ENCODE results near the gene VKORC1L1. TPM values are rescaled to one million over a fixed set of nuclear protein-coding genes. Genes with fewer than 3 reads are reported as not detected.
"Not testable (repeated sequence)": the region's sequence is repeated elsewhere in the genome, so short reads cannot be mapped to it uniquely, and the experiment has no call there.

The VKORC1L1 gene
- total RNA-seq, 1 donor from 2014 or later = 15.7 TPM

GRCh38 chr7:65955718-65956117, 82.8 kb downstream of the VKORC1L1 start:
- Histone ChIP-seq H3K4me1 (ENCODE audit: control insufficient read depth in 3 of 3, insufficient read depth in 3 of 3, low read length in 3 of 3) (no peaks in the 10 kb centered on the region), H3K9ac (ENCODE audit: low read depth in 1 of 3, low read length in 3 of 3) (no peak overlapping the region), H3K36me3 (ENCODE audit: control insufficient read depth in 3 of 3, insufficient read depth in 3 of 3, low read length in 3 of 3) (peaks cover 10 to 40% (median 27%) of the 10 kb centered on the region in 3 donors), H3K27me3 (ENCODE audit: control insufficient read depth in 3 of 3, insufficient read depth in 3 of 3, low read length in 3 of 3) (no peaks in the 10 kb centered on the region), H3K9me3 (ENCODE audit: control insufficient read depth in 3 of 3, low read length in 3 of 3) (no peaks in the 10 kb centered on the region), H3K27ac (ENCODE audit: low read depth, low read length) (no peak overlapping the region), H3K4me3 (ENCODE audit: low read length in 3 of 3) (no peak overlapping the region)

GRCh38 chr7:65960351-65961074, 87.6 kb downstream of the VKORC1L1 start:
- no peaks in the 10 kb centered on the region for H3K27me3 ChIP-seq (ENCODE audit: control insufficient read depth in 3 of 3, insufficient read depth in 3 of 3, low read length in 3 of 3)
- no peak overlapping the region for H3K9ac ChIP-seq (ENCODE audit: low read depth in 1 of 3, low read length in 3 of 3)
- H3K36me3 ChIP-seq (ENCODE audit: control insufficient read depth in 3 of 3, insufficient read depth in 3 of 3, low read length in 3 of 3) = peaks cover 30 to 61% (median 57%) of the 10 kb centered on the region in 3 donors
- H3K9me3 ChIP-seq (ENCODE audit: control insufficient read depth in 3 of 3, low read length in 3 of 3) = no peaks in the 10 kb centered on the region
- no peak overlapping the region for H3K4me3 ChIP-seq (ENCODE audit: low read length in 3 of 3)
- no peaks in the 10 kb centered on the region for H3K4me1 ChIP-seq (ENCODE audit: control insufficient read depth in 3 of 3, insufficient read depth in 3 of 3, low read length in 3 of 3)
- H3K27ac ChIP-seq (ENCODE audit: low read depth, low read length) = no peak overlapping the region

GRCh38 chr7:65962033-65962432, 89.2 kb downstream of the VKORC1L1 start:
- no peaks in the 10 kb centered on the region for H3K4me1 ChIP-seq (ENCODE audit: control insufficient read depth in 3 of 3, insufficient read depth in 3 of 3, low read length in 3 of 3)
- no peaks in the 10 kb centered on the region for H3K9me3 ChIP-seq (ENCODE audit: control insufficient read depth in 3 of 3, low read length in 3 of 3)
- no peak overlapping the region for H3K4me3 ChIP-seq (ENCODE audit: low read length in 3 of 3)
- H3K9ac ChIP-seq (ENCODE audit: low read depth in 1 of 3, low read length in 3 of 3) = no peak overlapping the region
- peaks cover 41 to 65% (median 64%) of the 10 kb centered on the region in 3 donors for H3K36me3 ChIP-seq (ENCODE audit: control insufficient read depth in 3 of 3, insufficient read depth in 3 of 3, low read length in 3 of 3)
- no peaks in the 10 kb centered on the region for H3K27me3 ChIP-seq (ENCODE audit: control insufficient read depth in 3 of 3, insufficient read depth in 3 of 3, low read length in 3 of 3)
- H3K27ac ChIP-seq (ENCODE audit: low read depth, low read length) = no peak overlapping the region

- H3K4me3 ChIP-seq (ENCODE audit: low read length in 3 of 3); H3K4me1 ChIP-seq (ENCODE audit: control insufficient read depth in 3 of 3, insufficient read depth in 3 of 3, low read length in 3 of 3); H3K9me3 ChIP-seq (ENCODE audit: control insufficient read depth in 3 of 3, low read length in 3 of 3); H3K9ac ChIP-seq (ENCODE audit: low read depth in 1 of 3, low read length in 3 of 3); H3K27ac ChIP-seq (ENCODE audit: low read depth, low read length); H3K27me3 ChIP-seq (ENCODE audit: control insufficient read depth in 3 of 3, insufficient read depth in 3 of 3, low read length in 3 of 3): not testable (repeated sequence)
- H3K36me3 ChIP-seq (ENCODE audit: control insufficient read depth in 3 of 3, insufficient read depth in 3 of 3, low read length in 3 of 3) = peaks cover 59 to 84% (median 79%) of the 10 kb centered on the region in 3 donors
Measured at GRCh38 chr7:65964671-65965070, 91.8 kb downstream of the VKORC1L1 start.

GRCh38 chr7:65966146-65966545, 93.3 kb downstream of the VKORC1L1 start:
- no peak overlapping the region for H3K9ac ChIP-seq (ENCODE audit: low read depth in 1 of 3, low read length in 3 of 3)
- H3K4me3 ChIP-seq (ENCODE audit: low read length in 3 of 3) = no peak overlapping the region
- peaks cover 62 to 81% (median 77%) of the 10 kb centered on the region in 3 donors for H3K36me3 ChIP-seq (ENCODE audit: control insufficient read depth in 3 of 3, insufficient read depth in 3 of 3, low read length in 3 of 3)
- H3K27ac ChIP-seq (ENCODE audit: low read depth, low read length) = no peak overlapping the region
- H3K4me1 ChIP-seq (ENCODE audit: control insufficient read depth in 3 of 3, insufficient read depth in 3 of 3, low read length in 3 of 3) = no peaks in the 10 kb centered on the region
- no peaks in the 10 kb centered on the region for H3K9me3 ChIP-seq (ENCODE audit: control insufficient read depth in 3 of 3, low read length in 3 of 3)
- H3K27me3 ChIP-seq (ENCODE audit: control insufficient read depth in 3 of 3, insufficient read depth in 3 of 3, low read length in 3 of 3) = no peaks in the 10 kb centered on the region

- Histone ChIP-seq H3K27ac (ENCODE audit: low read depth, low read length) (no peak overlapping the region), H3K27me3 (ENCODE audit: control insufficient read depth in 3 of 3, insufficient read depth in 3 of 3, low read length in 3 of 3) (no peaks in the 10 kb centered on the region), H3K4me1 (ENCODE audit: control insufficient read depth in 3 of 3, insufficient read depth in 3 of 3, low read length in 3 of 3) (no peaks in the 10 kb centered on the region), H3K36me3 (ENCODE audit: control insufficient read depth in 3 of 3, insufficient read depth in 3 of 3, low read length in 3 of 3) (peaks cover 66 to 78% (median 72%) of the 10 kb centered on the region in 3 donors), H3K4me3 (ENCODE audit: low read length in 3 of 3) (no peak overlapping the region), H3K9ac (ENCODE audit: low read depth in 1 of 3, low read length in 3 of 3) (no peak overlapping the region), H3K9me3 (ENCODE audit: control insufficient read depth in 3 of 3, low read length in 3 of 3) (no peaks in the 10 kb centered on the region)
Measured at GRCh38 chr7:65967361-65968155, 94.7 kb downstream of the VKORC1L1 start.

GRCh38 chr7:65968256-65969185, 95.6 kb downstream of the VKORC1L1 start:
- no peak overlapping the region for H3K27ac ChIP-seq (ENCODE audit: low read depth, low read length)
- no peaks in the 10 kb centered on the region for H3K27me3 ChIP-seq (ENCODE audit: control insufficient read depth in 3 of 3, insufficient read depth in 3 of 3, low read length in 3 of 3)
- no peak overlapping the region for H3K4me3 ChIP-seq (ENCODE audit: low read length in 3 of 3)
- H3K4me1 ChIP-seq (ENCODE audit: control insufficient read depth in 3 of 3, insufficient read depth in 3 of 3, low read length in 3 of 3) = no peaks in the 10 kb centered on the region
- no peaks in the 10 kb centered on the region for H3K9me3 ChIP-seq (ENCODE audit: control insufficient read depth in 3 of 3, low read length in 3 of 3)
- H3K36me3 ChIP-seq (ENCODE audit: control insufficient read depth in 3 of 3, insufficient read depth in 3 of 3, low read length in 3 of 3) = peaks cover 62 to 78% (median 74%) of the 10 kb centered on the region in 3 donors
- H3K9ac ChIP-seq (ENCODE audit: low read depth in 1 of 3, low read length in 3 of 3) = no peak overlapping the region

- no peak overlapping the region for H3K4me3 ChIP-seq (ENCODE audit: low read length in 3 of 3)
- H3K9ac ChIP-seq (ENCODE audit: low read depth in 1 of 3, low read length in 3 of 3) = no peak overlapping the region
- H3K27ac ChIP-seq (ENCODE audit: low read depth, low read length) = no peak overlapping the region
- peaks cover 72 to 80% (median 76%) of the 10 kb centered on the region in 3 donors for H3K36me3 ChIP-seq (ENCODE audit: control insufficient read depth in 3 of 3, insufficient read depth in 3 of 3, low read length in 3 of 3)
- no peaks in the 10 kb centered on the region for H3K9me3 ChIP-seq (ENCODE audit: control insufficient read depth in 3 of 3, low read length in 3 of 3)
- no peaks in the 10 kb centered on the region for H3K4me1 ChIP-seq (ENCODE audit: control insufficient read depth in 3 of 3, insufficient read depth in 3 of 3, low read length in 3 of 3)
- no peaks in the 10 kb centered on the region for H3K27me3 ChIP-seq (ENCODE audit: control insufficient read depth in 3 of 3, insufficient read depth in 3 of 3, low read length in 3 of 3)
Measured at GRCh38 chr7:65971021-65971420, 98.1 kb downstream of the VKORC1L1 start.

- Histone ChIP-seq H3K27ac (ENCODE audit: low read depth, low read length) (no peak overlapping the region), H3K9ac (ENCODE audit: low read depth in 1 of 3, low read length in 3 of 3) (no peak overlapping the region), H3K4me3 (ENCODE audit: low read length in 3 of 3) (no peak overlapping the region), H3K36me3 (ENCODE audit: control insufficient read depth in 3 of 3, insufficient read depth in 3 of 3, low read length in 3 of 3) (peaks cover 60 to 68% (median 66%) of the 10 kb centered on the region in 3 donors), H3K4me1 (ENCODE audit: control insufficient read depth in 3 of 3, insufficient read depth in 3 of 3, low read length in 3 of 3) (no peaks in the 10 kb centered on the region), H3K9me3 (ENCODE audit: control insufficient read depth in 3 of 3, low read length in 3 of 3) (no peaks in the 10 kb centered on the region), H3K27me3 (ENCODE audit: control insufficient read depth in 3 of 3, insufficient read depth in 3 of 3, low read length in 3 of 3) (no peaks in the 10 kb centered on the region)
Measured at GRCh38 chr7:65972976-65973375, 100.1 kb downstream of the VKORC1L1 start.

All from skeletal muscle tissue (tissue), 4 donors.